ENCODE measurements around the gene PIKFYVE. TPM values are rescaled to one million over a fixed set of nuclear protein-coding genes. Genes with fewer than 3 reads are reported as not detected.
"Not testable (repeated sequence)": the region's sequence is repeated elsewhere in the genome, so short reads cannot be mapped to it uniquely, and the experiment has no call there.

The PIKFYVE gene
- polyA plus RNA-seq, 1 donor from 2014 or later = 15.5 TPM

GRCh38 chr2:208249296-208249695 lies 16.8 kb upstream of the PIKFYVE start:
- no peaks in the 10 kb centered on the region for H3K9me3 Mint-ChIP-seq
- no peak overlapping the region for H3K27ac Mint-ChIP-seq
- H3K4me1 Mint-ChIP-seq = peaks cover 15 to 25% (median 19%) of the 10 kb centered on the region in 3 donors
- H3K4me3 Mint-ChIP-seq = peak overlapping the region in 1 of 4 donors; percentile 13
- H3K27me3 Mint-ChIP-seq = no peaks in the 10 kb centered on the region
- H3K36me3 Mint-ChIP-seq = peaks cover 9% of the 10 kb centered on the region

- peaks cover 9% of the 10 kb centered on the region for H3K36me3 Mint-ChIP-seq
- H3K27me3 Mint-ChIP-seq = no peaks in the 10 kb centered on the region
- no peaks in the 10 kb centered on the region for H3K9me3 Mint-ChIP-seq
- H3K4me3 Mint-ChIP-seq = no peak overlapping the region
- H3K27ac Mint-ChIP-seq = peak overlapping the region in 1 of 3 donors; percentile 59
- peaks cover 18 to 25% (median 20%) of the 10 kb centered on the region in 3 donors for H3K4me1 Mint-ChIP-seq
These were observed 15.7 kb upstream of the PIKFYVE start for GRCh38 chr2:208250388-208250787.

GRCh38 chr2:208251098-208251497 lies 15.0 kb upstream of the PIKFYVE start:
- no peaks in the 10 kb centered on the region for H3K27me3 Mint-ChIP-seq
- peaks cover 18 to 30% (median 18%) of the 10 kb centered on the region in 3 donors for H3K4me1 Mint-ChIP-seq
- H3K4me3 Mint-ChIP-seq = no peak overlapping the region
- no peaks in the 10 kb centered on the region for H3K9me3 Mint-ChIP-seq
- peaks cover 6% of the 10 kb centered on the region for H3K36me3 Mint-ChIP-seq
- no peak overlapping the region for H3K27ac Mint-ChIP-seq

GRCh38 chr2:208252716-208253492 lies 13.2 kb upstream of the PIKFYVE start:
- Mint-ChIP-seq H3K4me3 (peak overlapping the region; percentile 94 to 100 (median 98)), H3K4me1 (peaks cover 22 to 35% (median 23%) of the 10 kb centered on the region in 3 donors), H3K27me3 (no peaks in the 10 kb centered on the region), H3K9me3 (no peaks in the 10 kb centered on the region), H3K36me3 (peaks cover 3% of the 10 kb centered on the region), H3K27ac (peak overlapping the region in 1 of 3 donors; percentile 85)

- peaks cover 22 to 33% (median 23%) of the 10 kb centered on the region in 3 donors for H3K4me1 Mint-ChIP-seq
- H3K27ac Mint-ChIP-seq = peak overlapping the region in 2 of 3 donors; percentile 33 to 85
- H3K4me3 Mint-ChIP-seq = peak overlapping the region; percentile 94 to 100 (median 98)
- H3K9me3 Mint-ChIP-seq = no peaks in the 10 kb centered on the region
- no peaks in the 10 kb centered on the region for H3K27me3 Mint-ChIP-seq
- H3K36me3 Mint-ChIP-seq = peaks cover 3% of the 10 kb centered on the region
These were observed 12.4 kb upstream of the PIKFYVE start for GRCh38 chr2:208253600-208254117.

- no peaks in the 10 kb centered on the region for H3K9me3 Mint-ChIP-seq
- peaks cover 23 to 33% (median 24%) of the 10 kb centered on the region in 3 donors for H3K4me1 Mint-ChIP-seq
- H3K27me3 Mint-ChIP-seq = no peaks in the 10 kb centered on the region
- peak overlapping the region; percentile 94 to 100 (median 98) for H3K4me3 Mint-ChIP-seq
- H3K27ac Mint-ChIP-seq = peak overlapping the region; percentile 72 to 99 (median 94)
- peaks cover 3% of the 10 kb centered on the region for H3K36me3 Mint-ChIP-seq
These were observed 11.8 kb upstream of the PIKFYVE start for GRCh38 chr2:208254118-208254870.

- no peaks in the 10 kb centered on the region for H3K27me3 Mint-ChIP-seq
- no peaks in the 10 kb centered on the region for H3K36me3 Mint-ChIP-seq
- peak within 1 kb of the TSS; percentile 72 to 99 (median 94) for H3K27ac Mint-ChIP-seq
- H3K9me3 Mint-ChIP-seq = no peaks in the 10 kb centered on the region
- H3K4me3 Mint-ChIP-seq = peak within 1 kb of the TSS; percentile 94 to 100 (median 98)
- H3K4me1 Mint-ChIP-seq = peaks cover 22 to 33% (median 23%) of the 10 kb centered on the region in 3 donors
These were observed 11.0 kb upstream of the PIKFYVE start, which contains the start of gene IDH1 for GRCh38 chr2:208254871-208255556. Gene IDH1, minus strand, starts transcription at chr2:208255071. Its CDS starts 3,520 bp downstream, at chr2:208251551.

- Mint-ChIP-seq H3K9me3 (no peaks in the 10 kb centered on the region), H3K4me3 (peak overlapping the region; percentile 94 to 100 (median 98)), H3K4me1 (peaks cover 16 to 30% (median 22%) of the 10 kb centered on the region in 3 donors), H3K27ac (peak overlapping the region; percentile 47 to 94 (median 72)), H3K36me3 (no peaks in the 10 kb centered on the region), H3K27me3 (no peaks in the 10 kb centered on the region)
These were observed 10.4 kb upstream of the PIKFYVE start for GRCh38 chr2:208255557-208256106.

- Mint-ChIP-seq H3K27ac (no peak overlapping the region), H3K4me3 (peak overlapping the region; percentile 66 to 100 (median 96)), H3K9me3 (no peaks in the 10 kb centered on the region), H3K36me3 (no peaks in the 10 kb centered on the region), H3K4me1 (peaks cover 16 to 26% (median 21%) of the 10 kb centered on the region in 3 donors), H3K27me3 (no peaks in the 10 kb centered on the region)
These were observed 9.8 kb upstream of the PIKFYVE start for GRCh38 chr2:208256192-208256782.

GRCh38 chr2:208256849-208257813 lies 8.9 kb upstream of the PIKFYVE start:
- H3K27ac Mint-ChIP-seq, H3K9me3 Mint-ChIP-seq, H3K27me3 Mint-ChIP-seq, H3K36me3 Mint-ChIP-seq: not testable (repeated sequence)
- Mint-ChIP-seq H3K4me1 (peaks cover 16 to 26% (median 20%) of the 10 kb centered on the region in 3 donors), H3K4me3 (peak overlapping the region in 2 of 4 donors; percentile 79 to 94)

GRCh38 chr2:208265371-208265800 lies 669 bp upstream of the PIKFYVE start:
- peak overlapping the region; percentile 92 to 98 (median 96) for H3K4me3 Mint-ChIP-seq
- no peaks in the 10 kb centered on the region for H3K9me3 Mint-ChIP-seq
- H3K36me3 Mint-ChIP-seq = peaks cover 2% of the 10 kb centered on the region
- H3K27ac Mint-ChIP-seq = peak overlapping the region; percentile 84 to 98 (median 95)
- peaks cover 26 to 38% (median 28%) of the 10 kb centered on the region in 3 donors for H3K4me1 Mint-ChIP-seq
- no peaks in the 10 kb centered on the region for H3K27me3 Mint-ChIP-seq

- H3K27me3 Mint-ChIP-seq = no peaks in the 10 kb centered on the region
- H3K36me3 Mint-ChIP-seq = peaks cover 4% of the 10 kb centered on the region
- no peaks in the 10 kb centered on the region for H3K9me3 Mint-ChIP-seq
- peaks cover 29 to 42% (median 32%) of the 10 kb centered on the region in 3 donors for H3K4me1 Mint-ChIP-seq
- H3K4me3 Mint-ChIP-seq = peak overlapping the region; percentile 92 to 98 (median 96)
- peak overlapping the region; percentile 84 to 98 (median 95) for H3K27ac Mint-ChIP-seq
These were observed 468 bp downstream of the PIKFYVE start for GRCh38 chr2:208266553-208266893.

GRCh38 chr2:208266936-208267335 lies 881 bp downstream of the PIKFYVE start:
- Mint-ChIP-seq H3K9me3 (no peaks in the 10 kb centered on the region), H3K4me3 (peak overlapping the region; percentile 92 to 98 (median 96)), H3K27ac (peak overlapping the region; percentile 84 to 98 (median 95)), H3K36me3 (peaks cover 4% of the 10 kb centered on the region), H3K27me3 (no peaks in the 10 kb centered on the region), H3K4me1 (peaks cover 29 to 44% (median 33%) of the 10 kb centered on the region in 3 donors)
